Measurements from ENCODE around the gene ATP6V0E2.
"Not testable (repeated sequence)": the region's sequence is repeated elsewhere in the genome, so short reads cannot be mapped to it uniquely, and the experiment has no call there.

ATP6V0E2 gene

GRCh38 chr7:149883452-149883861 lies 9.7 kb downstream of the ATP6V0E2 start:
- no peak overlapping the region for H3K4me2 ChIP-seq (ENCODE audit: low read length)
- no peaks in the 10 kb centered on the region for H3K36me3 ChIP-seq (ENCODE audit: insufficient read depth, low read length)
- no peaks in the 10 kb centered on the region for H3K4me1 ChIP-seq (ENCODE audit: control insufficient read depth, insufficient read depth, low read length)
- H3K9ac ChIP-seq (ENCODE audit: low read depth, low read length), result no peak overlapping the region
- no peak overlapping the region for H3K4me3 ChIP-seq (ENCODE audit: low read length)
- H3K27me3 ChIP-seq (ENCODE audit: control insufficient read depth, insufficient read depth, low read length), result no peaks in the 10 kb centered on the region
- H3K9me3 ChIP-seq (replicated peaks; ENCODE audit: low read length), result no peaks in the 10 kb centered on the region

- Histone ChIP-seq H3K4me2 (ENCODE audit: low read length) (no peak overlapping the region), H3K9ac (ENCODE audit: low read depth, low read length) (no peak overlapping the region), H3K27me3 (ENCODE audit: control insufficient read depth, insufficient read depth, low read length) (no peaks in the 10 kb centered on the region), H3K9me3 (replicated peaks; ENCODE audit: low read length) (no peaks in the 10 kb centered on the region), H3K4me1 (ENCODE audit: control insufficient read depth, insufficient read depth, low read length) (no peaks in the 10 kb centered on the region), H3K4me3 (ENCODE audit: low read length) (no peak overlapping the region), H3K36me3 (ENCODE audit: insufficient read depth, low read length) (no peaks in the 10 kb centered on the region)
Measured at GRCh38 chr7:149884016-149884415, 10.2 kb downstream of the ATP6V0E2 start.

- Histone ChIP-seq H3K36me3 (ENCODE audit: insufficient read depth, low read length) (no peaks in the 10 kb centered on the region), H3K4me3 (ENCODE audit: low read length) (no peak overlapping the region), H3K9ac (ENCODE audit: low read depth, low read length) (no peak overlapping the region), H3K27me3 (ENCODE audit: control insufficient read depth, insufficient read depth, low read length) (no peaks in the 10 kb centered on the region), H3K4me1 (ENCODE audit: control insufficient read depth, insufficient read depth, low read length) (no peaks in the 10 kb centered on the region), H3K4me2 (ENCODE audit: low read length) (no peak overlapping the region), H3K9me3 (replicated peaks; ENCODE audit: low read length) (no peaks in the 10 kb centered on the region)
Measured at GRCh38 chr7:149884541-149884940, 10.8 kb downstream of the ATP6V0E2 start.

- H3K9me3 ChIP-seq (replicated peaks; ENCODE audit: low read length), result no peaks in the 10 kb centered on the region
- no peaks in the 10 kb centered on the region for H3K36me3 ChIP-seq (ENCODE audit: insufficient read depth, low read length)
- H3K4me1 ChIP-seq (ENCODE audit: control insufficient read depth, insufficient read depth, low read length), result no peaks in the 10 kb centered on the region
- H3K4me2 ChIP-seq (ENCODE audit: low read length), result no peak overlapping the region
- no peak overlapping the region for H3K4me3 ChIP-seq (ENCODE audit: low read length)
- H3K27me3 ChIP-seq (ENCODE audit: control insufficient read depth, insufficient read depth, low read length), result no peaks in the 10 kb centered on the region
- H3K9ac ChIP-seq (ENCODE audit: low read depth, low read length), result no peak overlapping the region
Measured at GRCh38 chr7:149885191-149886017, 11.6 kb downstream of the ATP6V0E2 start.

- no peaks in the 10 kb centered on the region for H3K27me3 ChIP-seq (ENCODE audit: control insufficient read depth, insufficient read depth, low read length)
- H3K9ac ChIP-seq (ENCODE audit: low read depth, low read length), result no peak overlapping the region
- no peak overlapping the region for H3K4me2 ChIP-seq (ENCODE audit: low read length)
- H3K4me3 ChIP-seq (ENCODE audit: low read length), result no peak overlapping the region
- H3K36me3 ChIP-seq (ENCODE audit: insufficient read depth, low read length), result no peaks in the 10 kb centered on the region
- no peaks in the 10 kb centered on the region for H3K4me1 ChIP-seq (ENCODE audit: control insufficient read depth, insufficient read depth, low read length)
- no peaks in the 10 kb centered on the region for H3K9me3 ChIP-seq (replicated peaks; ENCODE audit: low read length)
Measured at GRCh38 chr7:149886018-149886415, 12.2 kb downstream of the ATP6V0E2 start.

- Histone ChIP-seq H3K4me3 (ENCODE audit: low read length) (no peak overlapping the region), H3K9me3 (replicated peaks; ENCODE audit: low read length) (no peaks in the 10 kb centered on the region), H3K9ac (ENCODE audit: low read depth, low read length) (no peak overlapping the region), H3K4me1 (ENCODE audit: control insufficient read depth, insufficient read depth, low read length) (no peaks in the 10 kb centered on the region), H3K27me3 (ENCODE audit: control insufficient read depth, insufficient read depth, low read length) (no peaks in the 10 kb centered on the region), H3K36me3 (ENCODE audit: insufficient read depth, low read length) (no peaks in the 10 kb centered on the region), H3K4me2 (ENCODE audit: low read length) (no peak overlapping the region)
Measured at GRCh38 chr7:149887311-149887710, 13.5 kb downstream of the ATP6V0E2 start.

GRCh38 chr7:149890715-149891114 lies 16.9 kb downstream of the ATP6V0E2 start:
- H3K27me3 ChIP-seq (ENCODE audit: control insufficient read depth, insufficient read depth, low read length); H3K4me1 ChIP-seq (ENCODE audit: control insufficient read depth, insufficient read depth, low read length); H3K4me2 ChIP-seq (ENCODE audit: low read length); H3K9me3 ChIP-seq (replicated peaks; ENCODE audit: low read length); H3K9ac ChIP-seq (ENCODE audit: low read depth, low read length); H3K36me3 ChIP-seq (ENCODE audit: insufficient read depth, low read length); H3K4me3 ChIP-seq (ENCODE audit: low read length): not testable (repeated sequence)

- H3K4me1 ChIP-seq (ENCODE audit: control insufficient read depth, insufficient read depth, low read length); H3K9ac ChIP-seq (ENCODE audit: low read depth, low read length); H3K9me3 ChIP-seq (replicated peaks; ENCODE audit: low read length); H3K4me3 ChIP-seq (ENCODE audit: low read length); H3K4me2 ChIP-seq (ENCODE audit: low read length); H3K36me3 ChIP-seq (ENCODE audit: insufficient read depth, low read length); H3K27me3 ChIP-seq (ENCODE audit: control insufficient read depth, insufficient read depth, low read length): not testable (repeated sequence)
Measured at GRCh38 chr7:149894957-149895356, 21.2 kb downstream of the ATP6V0E2 start.

GRCh38 chr7:149907776-149908376 lies 34.1 kb downstream of the ATP6V0E2 start:
- H3K36me3 ChIP-seq (ENCODE audit: insufficient read depth, low read length); H3K27me3 ChIP-seq (ENCODE audit: control insufficient read depth, insufficient read depth, low read length); H3K4me3 ChIP-seq (ENCODE audit: low read length); H3K9ac ChIP-seq (ENCODE audit: low read depth, low read length); H3K9me3 ChIP-seq (replicated peaks; ENCODE audit: low read length); H3K4me1 ChIP-seq (ENCODE audit: control insufficient read depth, insufficient read depth, low read length); H3K4me2 ChIP-seq (ENCODE audit: low read length): not testable (repeated sequence)

GRCh38 chr7:149910219-149910618 lies 36.5 kb downstream of the ATP6V0E2 start:
- H3K4me1 ChIP-seq (ENCODE audit: control insufficient read depth, insufficient read depth, low read length); H3K4me3 ChIP-seq (ENCODE audit: low read length); H3K36me3 ChIP-seq (ENCODE audit: insufficient read depth, low read length); H3K4me2 ChIP-seq (ENCODE audit: low read length); H3K9ac ChIP-seq (ENCODE audit: low read depth, low read length); H3K27me3 ChIP-seq (ENCODE audit: control insufficient read depth, insufficient read depth, low read length); H3K9me3 ChIP-seq (replicated peaks; ENCODE audit: low read length): not testable (repeated sequence)

GRCh38 chr7:149912126-149912525 lies 38.4 kb downstream of the ATP6V0E2 start:
- not testable (repeated sequence) for H3K4me2 ChIP-seq (ENCODE audit: low read length); H3K9me3 ChIP-seq (replicated peaks; ENCODE audit: low read length); H3K9ac ChIP-seq (ENCODE audit: low read depth, low read length); H3K36me3 ChIP-seq (ENCODE audit: insufficient read depth, low read length); H3K4me1 ChIP-seq (ENCODE audit: control insufficient read depth, insufficient read depth, low read length); H3K4me3 ChIP-seq (ENCODE audit: low read length); H3K27me3 ChIP-seq (ENCODE audit: control insufficient read depth, insufficient read depth, low read length)

- H3K27me3 ChIP-seq (ENCODE audit: control insufficient read depth, insufficient read depth, low read length); H3K4me1 ChIP-seq (ENCODE audit: control insufficient read depth, insufficient read depth, low read length); H3K4me2 ChIP-seq (ENCODE audit: low read length); H3K9me3 ChIP-seq (replicated peaks; ENCODE audit: low read length); H3K9ac ChIP-seq (ENCODE audit: low read depth, low read length); H3K4me3 ChIP-seq (ENCODE audit: low read length); H3K36me3 ChIP-seq (ENCODE audit: insufficient read depth, low read length): not testable (repeated sequence)
Measured at GRCh38 chr7:149926414-149926813, 52.6 kb downstream of the ATP6V0E2 start.
